GM21619 (cell line): Measurements from ENCODE around the gene PRKAG3.

ENCODE experiments used
- ATAC-seq: cut with Tn5 transposase; IDR thresholded peaks from one replicate; pipeline ENCODE4 v1.9.1; 2021; ENCODE audit not compliant: unreplicated experiment

Gene PRKAG3

DNA sequence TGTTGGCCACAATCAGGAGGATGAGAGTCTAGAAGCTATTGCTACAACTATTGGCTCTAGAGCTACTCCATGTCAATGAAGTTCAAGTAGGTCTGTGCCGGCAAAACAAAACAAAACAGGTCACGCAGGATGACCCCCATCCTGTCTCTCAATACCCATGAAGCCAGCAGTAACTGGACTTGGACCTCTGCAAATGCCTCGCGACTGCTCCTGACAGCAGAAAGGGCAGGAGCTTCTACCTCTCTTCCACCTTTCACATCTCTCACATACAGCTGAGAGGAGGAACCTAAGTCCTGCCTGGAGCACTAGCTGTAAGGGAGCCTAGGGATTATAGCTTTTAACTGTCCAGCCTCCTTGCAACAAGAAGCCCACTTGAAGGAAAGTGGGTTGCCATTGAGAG is 16.0 kb downstream of the PRKAG3 start:
- no peak for ATAC-seq

DNA sequence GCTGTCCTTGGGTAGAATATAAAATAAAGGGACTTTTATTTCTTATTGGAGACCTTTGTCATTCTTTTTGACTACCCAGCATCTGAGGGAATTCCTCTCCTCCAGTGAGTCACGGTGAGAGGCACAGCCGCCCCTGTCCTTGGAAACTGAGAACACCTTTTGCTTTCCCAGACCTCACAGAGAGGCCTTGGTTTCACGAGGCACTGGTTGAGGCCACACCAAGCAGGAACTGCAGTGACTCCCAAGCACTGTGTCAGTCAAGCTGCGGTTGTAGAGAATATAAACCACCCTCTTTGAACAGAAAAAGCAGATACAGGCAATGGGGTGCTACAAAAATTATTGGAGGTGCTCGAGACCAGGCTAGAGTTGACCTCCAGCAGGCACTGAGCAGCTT is 16.4 kb downstream of the PRKAG3 start:
- ATAC-seq, result no peak

DNA sequence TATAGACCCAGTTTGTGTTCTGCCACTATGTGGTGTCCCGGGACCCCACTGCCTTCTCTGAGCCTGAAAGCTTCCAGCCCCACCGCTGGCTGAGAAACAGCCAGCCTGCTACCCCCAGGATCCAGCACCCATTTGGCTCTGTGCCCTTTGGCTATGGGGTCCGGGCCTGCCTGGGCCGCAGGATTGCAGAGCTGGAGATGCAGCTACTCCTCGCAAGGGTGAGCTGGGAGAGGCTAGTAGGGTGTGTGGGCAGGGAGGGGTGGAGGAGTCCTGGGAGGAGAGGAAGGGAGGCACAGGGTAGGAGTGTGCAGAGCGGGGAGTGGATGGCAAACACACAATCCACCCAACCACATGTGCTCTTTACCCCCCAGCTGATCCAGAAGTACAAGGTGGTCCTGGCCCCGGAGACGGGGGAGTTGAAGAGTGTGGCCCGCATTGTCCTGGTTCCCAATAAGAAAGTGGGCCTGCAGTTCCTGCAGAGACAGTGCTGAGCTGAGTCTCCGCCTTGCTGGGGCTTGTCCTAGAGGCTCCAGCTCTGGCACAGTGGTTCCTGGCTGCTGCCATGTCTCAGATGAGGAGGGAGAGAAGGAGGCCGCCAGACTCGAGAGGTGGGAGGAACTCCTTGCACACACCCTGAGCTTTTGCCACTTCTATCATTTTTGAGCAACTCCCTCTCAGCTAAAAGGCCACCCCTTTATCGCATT is 16.9 kb downstream of the PRKAG3 start:
- no peak for ATAC-seq

DNA sequence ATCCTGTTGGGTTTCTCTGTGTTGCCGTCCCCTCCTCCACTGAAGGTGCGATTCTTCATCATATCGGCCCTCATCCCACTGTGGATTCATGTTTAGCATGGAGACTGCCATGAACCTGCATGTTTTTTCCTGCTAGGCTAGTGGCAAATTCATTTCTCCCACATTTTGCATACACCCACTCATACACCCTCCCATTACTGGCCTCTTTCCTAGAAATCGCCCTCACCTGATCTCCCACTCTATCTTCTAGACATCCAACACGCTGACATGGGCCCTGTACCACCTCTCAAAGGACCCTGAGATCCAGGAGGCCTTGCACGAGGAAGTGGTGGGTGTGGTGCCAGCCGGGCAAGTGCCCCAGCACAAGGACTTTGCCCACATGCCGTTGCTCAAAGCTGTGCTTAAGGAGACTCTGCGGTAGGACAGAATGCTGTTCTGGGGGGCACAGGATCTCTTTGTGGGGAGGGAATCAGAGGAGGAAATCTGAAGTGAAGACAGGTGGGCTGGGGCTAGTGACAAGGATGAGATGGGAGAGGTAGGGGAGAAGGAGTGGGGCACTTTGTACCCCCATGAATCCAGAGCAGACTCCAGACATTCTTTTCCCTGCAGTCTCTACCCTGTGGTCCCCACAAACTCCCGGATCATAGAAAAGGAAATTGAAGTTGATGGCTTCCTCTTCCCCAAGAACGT is 17.7 kb downstream of the PRKAG3 start:
- ATAC-seq, result no peak

DNA sequence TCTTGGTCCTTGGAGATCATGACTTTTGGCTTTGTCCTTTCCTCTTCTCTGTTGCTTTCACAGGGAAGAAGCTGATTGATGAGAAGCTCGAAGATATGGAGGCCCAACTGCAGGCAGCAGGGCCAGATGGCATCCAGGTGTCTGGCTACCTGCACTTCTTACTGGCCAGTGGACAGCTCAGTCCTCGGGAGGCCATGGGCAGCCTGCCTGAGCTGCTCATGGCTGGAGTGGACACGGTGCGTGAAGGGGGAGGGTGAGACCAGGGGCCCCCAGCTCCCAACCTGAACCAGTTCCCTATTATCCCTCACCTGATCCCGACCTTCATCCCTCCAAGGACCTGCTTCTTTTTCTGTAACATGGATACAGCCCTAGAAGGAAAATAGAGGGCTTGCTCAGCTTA is 18.7 kb downstream of the PRKAG3 start:
- no peak for ATAC-seq

DNA sequence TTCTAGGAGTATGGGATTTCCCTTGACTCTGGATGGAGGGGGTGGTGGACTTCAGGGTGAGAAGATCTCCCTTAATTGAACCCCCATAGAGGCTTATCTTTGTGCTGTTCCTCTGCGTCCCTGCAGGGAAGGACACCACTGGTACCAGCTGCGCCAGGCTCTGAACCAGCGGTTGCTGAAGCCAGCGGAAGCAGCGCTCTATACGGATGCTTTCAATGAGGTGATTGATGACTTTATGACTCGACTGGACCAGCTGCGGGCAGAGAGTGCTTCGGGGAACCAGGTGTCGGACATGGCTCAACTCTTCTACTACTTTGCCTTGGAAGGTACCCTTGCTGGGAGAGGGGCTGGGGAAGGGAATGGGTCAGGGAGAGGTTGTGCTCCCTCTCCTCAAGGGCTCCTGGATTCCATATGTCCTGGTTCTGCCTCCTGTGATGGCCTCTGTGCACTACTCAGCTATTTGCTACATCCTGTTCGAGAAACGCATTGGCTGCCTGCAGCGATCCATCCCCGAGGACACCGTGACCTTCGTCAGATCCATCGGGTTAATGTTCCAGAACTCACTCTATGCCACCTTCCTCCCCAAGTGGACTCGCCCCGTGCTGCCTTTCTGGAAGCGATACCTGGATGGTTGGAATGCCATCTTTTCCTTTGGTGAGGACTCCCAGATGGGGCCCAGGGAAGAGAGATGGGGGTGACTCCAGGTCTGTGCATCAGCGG is 19.3 kb downstream of the PRKAG3 start:
- no peak for ATAC-seq

DNA sequence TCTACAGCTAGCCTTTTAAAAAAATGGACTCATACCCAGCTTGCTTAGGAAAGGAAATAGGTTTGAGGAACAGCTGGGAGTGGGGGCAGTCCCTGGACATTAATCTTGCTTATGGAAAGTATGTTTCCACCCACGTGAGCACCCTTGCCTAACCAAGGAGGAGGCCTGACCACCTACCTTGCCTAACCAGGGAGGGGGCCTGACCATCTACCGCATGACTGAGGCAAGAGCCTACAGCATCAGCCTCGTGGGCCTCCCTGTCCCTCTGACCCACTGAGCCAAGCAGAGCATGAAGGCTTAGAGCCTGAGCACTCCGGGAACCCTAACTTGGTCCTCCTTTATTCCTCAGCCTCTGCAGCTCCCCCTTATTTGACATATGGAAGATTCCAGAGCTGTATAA is 20.2 kb downstream of the PRKAG3 start:
- ATAC-seq, result no peak

DNA sequence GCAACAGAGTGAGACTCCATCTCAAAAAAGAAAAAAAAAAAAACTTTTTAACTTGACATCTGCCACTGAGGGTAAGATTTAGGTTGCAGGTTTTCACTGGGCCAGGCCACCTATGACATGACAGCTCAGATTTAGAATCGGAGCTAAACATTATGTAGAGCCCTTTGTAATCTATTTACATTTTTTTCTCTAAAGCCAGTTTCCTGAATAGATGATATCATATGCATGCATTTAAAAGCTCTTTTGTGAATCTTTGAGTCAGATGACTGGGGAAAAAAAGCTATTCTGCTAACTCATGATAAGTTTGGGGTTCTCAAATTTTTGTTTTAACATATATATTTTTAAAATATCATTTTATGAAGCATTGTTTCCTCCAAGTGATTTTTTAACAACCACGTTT is 21.3 kb downstream of the PRKAG3 start:
- ATAC-seq, result no peak

DNA sequence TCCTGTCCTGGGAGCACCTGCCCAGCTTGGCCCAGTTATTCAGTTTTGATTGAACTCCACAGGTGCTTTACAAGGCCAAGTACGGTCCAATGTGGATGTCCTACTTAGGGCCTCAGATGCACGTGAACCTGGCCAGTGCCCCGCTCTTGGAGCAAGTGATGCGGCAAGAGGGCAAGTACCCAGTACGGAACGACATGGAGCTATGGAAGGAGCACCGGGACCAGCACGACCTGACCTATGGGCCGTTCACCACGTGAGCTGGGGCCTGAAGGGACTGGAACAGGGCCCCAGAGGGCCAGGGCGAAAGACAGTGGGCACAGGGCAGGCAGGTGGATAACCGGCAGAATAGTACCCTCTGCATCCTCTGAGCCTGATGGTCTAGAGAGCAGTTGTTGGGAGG is 22.1 kb downstream of the PRKAG3 start:
- ATAC-seq, result no peak

DNA sequence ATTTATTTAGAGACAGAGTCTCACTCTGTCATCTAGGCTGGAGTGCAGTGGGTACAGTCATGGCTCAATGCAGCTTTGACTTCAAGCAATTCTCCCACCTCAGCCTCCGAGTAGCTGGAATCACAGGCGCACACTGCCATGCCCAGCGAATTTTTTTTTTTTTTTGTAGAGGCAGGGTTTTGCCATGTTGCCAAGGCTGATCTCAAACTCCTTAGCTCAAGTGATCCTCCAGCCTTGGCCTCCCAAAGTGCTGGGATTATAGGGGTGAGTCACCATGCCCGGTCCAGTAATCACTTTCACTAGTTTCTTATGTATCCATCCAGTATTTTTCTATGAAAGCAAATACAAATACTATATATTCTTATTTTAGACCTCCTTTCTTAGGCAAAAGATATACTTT is 24.0 kb downstream of the PRKAG3 start:
- no peak for ATAC-seq

DNA sequence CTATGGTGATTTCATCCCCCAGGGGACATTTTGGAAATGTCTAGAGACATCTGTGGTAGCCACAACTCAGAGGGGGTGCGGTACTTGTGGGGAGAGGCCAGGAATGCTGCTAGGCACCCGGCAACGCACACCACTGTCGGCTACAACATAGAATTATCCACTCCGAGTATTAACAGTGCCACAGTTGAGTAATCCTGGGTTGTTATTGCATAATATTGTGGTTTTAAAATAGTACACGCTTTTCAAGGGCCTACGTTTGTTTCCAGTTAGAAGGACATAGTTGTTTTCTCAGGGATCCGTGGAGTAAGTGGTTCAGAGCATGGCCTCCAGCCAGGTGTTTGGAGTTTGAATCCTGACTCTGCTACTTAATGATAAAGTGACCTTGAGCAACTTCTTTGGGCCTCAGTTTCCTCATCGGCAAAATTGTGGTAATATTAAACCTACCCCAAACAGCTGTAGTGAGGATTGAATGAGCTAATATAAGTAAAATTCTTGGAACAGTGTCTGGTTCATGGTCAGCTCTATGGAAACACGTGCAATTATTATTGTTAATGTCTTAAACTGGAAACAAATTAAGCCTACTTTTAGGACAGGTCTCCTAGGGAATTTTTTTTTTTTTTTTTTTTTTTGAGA is 25.1 kb downstream of the PRKAG3 start:
- no peak for ATAC-seq

DNA sequence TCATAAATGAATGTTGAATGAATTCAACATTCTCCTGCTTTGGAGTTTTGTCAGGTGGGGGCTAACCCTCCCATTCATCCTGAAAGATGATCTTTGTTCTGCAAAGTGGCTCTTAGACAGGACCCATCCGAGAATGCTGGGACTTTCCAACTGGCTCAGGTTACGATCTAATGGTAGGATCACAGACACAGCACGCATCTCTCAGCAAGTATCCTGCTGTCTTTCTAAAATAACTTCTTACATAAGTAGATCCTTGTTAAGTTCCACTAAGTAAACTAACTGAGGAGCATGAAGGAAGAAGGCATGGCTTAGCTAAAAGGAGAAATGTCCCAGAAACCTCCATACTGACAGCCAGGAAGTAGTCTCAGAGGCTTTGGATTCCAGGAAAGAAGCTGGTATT is 26.0 kb downstream of the PRKAG3 start:
- ATAC-seq, result no peak

DNA sequence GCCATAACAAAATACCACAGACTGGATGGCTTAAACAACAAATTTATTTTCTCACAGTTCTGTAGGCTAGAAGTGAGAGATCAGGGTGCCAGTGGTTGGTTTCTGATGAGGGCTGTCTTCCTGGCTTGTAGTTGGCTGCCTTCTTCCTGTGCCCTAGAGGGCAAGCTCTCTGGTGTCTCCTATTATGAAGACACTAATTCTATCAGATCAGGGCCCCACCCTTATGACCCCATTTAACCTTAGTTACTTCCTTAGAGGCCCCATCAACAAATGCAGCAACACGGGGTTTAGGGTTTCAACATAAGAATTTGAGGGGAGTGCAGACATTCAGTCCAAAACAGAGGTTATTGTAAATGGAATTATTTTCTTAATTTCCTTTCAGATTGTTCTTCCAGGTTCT is 26.8 kb downstream of the PRKAG3 start:
- no peak for ATAC-seq

DNA sequence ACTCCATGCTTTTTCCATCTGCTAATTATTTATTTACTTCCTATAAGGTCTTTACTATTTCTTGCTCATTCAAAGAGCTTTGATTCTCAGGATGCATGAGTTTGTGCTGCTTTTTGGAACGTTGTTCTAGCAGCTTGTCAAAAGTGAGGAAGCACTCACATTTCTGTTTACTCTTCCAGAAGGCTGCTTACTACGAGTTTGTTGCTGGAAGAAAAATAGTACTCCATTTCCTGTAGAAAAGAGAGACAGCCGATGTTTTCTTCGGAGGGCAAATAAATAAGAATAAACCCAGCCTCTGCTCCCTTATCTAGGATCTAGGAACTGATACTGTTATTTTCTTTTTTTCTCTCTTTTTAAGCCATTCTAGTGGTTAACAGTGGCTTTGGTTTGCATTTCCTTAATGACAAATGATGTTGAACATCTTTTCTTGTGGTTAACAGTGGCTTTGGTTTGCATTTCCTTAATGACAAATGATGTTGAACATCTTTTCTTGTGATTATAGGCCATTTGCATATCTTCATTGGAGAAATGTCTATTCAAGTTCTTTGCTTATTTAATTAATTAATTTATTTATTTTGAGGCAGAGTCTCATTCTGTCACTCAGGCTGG is 29.1 kb downstream of the PRKAG3 start:
- no peak for ATAC-seq

DNA sequence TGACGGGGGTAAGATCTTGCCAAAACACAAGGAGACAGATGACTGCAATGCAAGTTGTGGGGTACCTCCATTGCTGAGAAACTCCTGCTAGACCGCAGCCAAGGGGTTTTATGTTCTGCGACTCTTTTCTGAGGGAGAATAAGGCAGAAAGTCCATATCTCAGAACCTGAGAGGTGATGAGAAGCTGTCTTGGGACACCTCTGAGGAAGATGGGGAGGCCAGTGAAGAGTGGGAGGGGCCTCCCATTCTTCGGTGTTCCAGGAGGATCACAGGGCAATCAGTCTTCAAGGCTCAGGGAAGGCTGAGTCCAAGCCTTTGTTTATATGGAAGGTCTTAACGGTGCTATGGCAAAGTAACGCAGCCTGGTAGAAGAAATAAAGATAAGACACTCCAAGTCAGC is 31.6 kb downstream of the PRKAG3 start:
- ATAC-seq, result no peak

DNA sequence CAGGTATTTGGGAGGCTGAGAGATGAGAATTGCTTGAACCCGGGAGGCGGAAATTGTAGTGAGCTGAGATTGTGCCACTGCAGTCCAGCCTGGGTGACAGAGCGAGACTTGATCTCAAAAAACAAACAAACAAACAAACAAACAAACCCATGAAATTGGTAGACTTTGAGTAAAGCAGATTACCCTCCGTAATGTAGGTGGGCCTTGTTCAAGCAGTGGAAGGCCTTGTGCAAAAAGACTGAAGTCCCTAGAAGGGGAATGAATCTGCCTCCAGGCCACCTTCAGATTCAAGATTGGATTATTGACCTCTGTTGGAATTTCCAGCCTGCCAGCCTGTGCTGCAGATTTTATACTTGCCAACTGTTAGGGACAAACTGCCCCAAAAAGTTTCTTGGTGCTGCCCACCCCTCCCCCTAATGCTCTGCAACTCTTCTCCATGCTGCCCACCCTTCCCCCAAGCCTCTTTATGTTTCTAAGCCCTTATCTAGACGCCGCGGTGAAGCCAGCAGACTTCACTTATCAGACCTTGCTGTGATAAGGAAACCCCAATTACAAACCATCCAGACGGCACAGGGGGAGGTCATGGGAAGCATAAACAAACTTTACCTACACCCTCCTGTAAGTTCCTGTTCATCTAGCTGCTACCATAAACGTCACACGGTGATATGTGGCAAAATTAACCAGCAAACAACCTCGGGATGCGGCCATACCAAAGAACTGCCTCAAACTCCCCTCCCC is 32.7 kb downstream of the PRKAG3 start:
- no peak for ATAC-seq

DNA sequence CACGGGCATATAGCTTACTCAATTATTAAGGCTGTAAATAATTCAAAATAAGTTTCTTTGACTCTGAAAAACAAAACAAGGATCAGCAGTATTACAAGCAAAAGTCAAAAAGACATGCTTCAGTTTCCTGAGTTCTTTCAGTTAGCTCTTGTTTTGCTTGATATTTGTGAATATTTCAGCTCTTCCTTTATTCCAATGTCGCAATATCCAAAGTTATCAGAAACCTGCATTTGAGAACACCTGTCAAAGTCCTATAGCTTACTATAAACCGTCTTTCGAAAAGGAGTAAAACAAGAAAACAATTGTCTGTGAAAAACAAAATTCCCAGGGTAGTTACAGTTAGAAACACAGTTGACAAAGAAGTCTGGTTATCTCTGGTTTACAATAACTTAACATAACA is 34.9 kb downstream of the PRKAG3 start:
- ATAC-seq, result no peak

DNA sequence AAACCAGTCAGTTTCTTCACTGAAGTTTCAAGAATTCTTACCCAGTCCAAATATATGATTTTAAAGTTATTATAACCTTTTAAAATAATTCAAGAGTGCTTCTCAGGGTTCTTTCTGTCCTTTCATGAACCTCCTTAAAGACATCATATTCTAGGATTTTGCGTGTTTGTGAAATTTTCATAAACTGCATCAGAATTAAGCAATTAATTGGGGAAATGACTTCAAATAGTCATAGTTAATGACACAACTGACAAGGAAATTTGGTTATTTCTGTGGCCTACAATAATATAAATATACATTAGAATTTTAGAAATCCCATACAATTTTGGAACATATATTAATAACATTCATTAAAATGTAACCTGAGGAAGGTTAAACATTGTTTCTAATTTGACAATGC is 39.2 kb downstream of the PRKAG3 start:
- no peak for ATAC-seq

DNA sequence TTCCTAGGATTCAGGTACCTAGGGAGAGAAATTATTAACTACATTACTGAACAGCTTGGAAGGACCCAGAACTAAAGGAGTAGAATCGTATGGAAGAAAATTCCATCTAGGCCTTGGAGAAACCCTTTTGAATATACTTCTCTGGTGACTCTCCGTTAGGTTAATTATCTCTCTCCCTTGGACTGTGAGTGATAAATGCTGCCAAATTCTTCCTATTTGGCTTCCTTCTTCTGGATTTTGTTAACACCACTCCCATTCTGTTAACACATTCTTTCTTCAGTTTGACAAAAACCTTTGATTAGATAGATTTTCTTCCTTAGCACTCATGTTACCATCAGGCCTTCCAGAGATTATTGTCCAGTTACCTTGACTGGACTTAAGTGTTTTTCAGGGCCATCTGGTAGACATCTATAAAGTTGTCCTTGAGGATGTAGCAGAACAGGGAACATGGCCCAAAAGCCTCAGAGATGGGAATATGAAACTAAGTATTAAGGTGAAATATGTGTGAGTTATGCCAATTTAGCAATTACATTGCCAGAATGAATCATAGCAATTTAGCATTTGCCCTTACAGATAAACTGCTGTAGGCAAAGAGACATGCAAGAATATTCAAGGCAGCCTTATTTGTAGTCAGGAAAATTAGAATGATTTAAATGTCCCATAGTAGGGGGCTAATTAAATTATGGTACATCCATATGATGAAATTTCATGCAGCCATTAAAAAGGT is 42.9 kb downstream of the PRKAG3 start:
- no peak for ATAC-seq

DNA sequence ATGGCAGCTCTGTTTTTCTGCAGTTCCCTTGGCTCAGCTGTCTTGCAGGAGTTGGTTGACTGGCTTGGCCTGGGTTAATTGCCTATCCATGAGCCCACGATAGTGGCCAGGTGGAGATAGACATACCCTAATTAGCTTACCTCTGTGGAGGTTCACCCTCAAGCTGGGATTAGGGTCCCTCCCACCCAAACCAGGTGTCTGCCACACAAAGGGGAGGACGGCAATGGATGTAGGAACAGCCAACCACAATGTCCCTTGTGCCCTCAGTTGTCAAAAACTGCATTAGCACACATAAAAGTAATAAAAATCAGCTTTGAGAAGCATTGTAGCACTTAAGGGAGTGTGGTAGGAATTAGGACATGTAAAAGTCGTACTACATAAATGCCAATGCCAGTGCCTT is 45.5 kb downstream of the PRKAG3 start:
- no peak for ATAC-seq
